Peyer's patch (tissue), 4 donors: ENCODE measurements around the gene UBE2L5.

Experiments used
- CTCF ChIP-seq, 6 experiments: fragments of 450-650 bp in 4 of 6; fragments of 200-600 bp in 2 of 6; sonication (generic) in 1 of 6; IDR thresholded peaks; one replicate each; pipeline ENCODE4 v1.5.1; 2017 to 2019; ENCODE audit warnings: antibody characterized with exemption in 6 of 6, mild to moderate bottlenecking in 3 of 6, moderate library complexity in 1 of 6
- POLR2A ChIP-seq, 2 donors: fragments of 450-650 bp; IDR thresholded peaks; one replicate each; pipeline ENCODE4 v1.5.1; 2017; ENCODE audit warnings: antibody characterized with exemption in 2 of 2, mild to moderate bottlenecking in 2 of 2, moderate library complexity in 2 of 2

- TF ChIP-seq CTCF (IDR thresholded peaks at IDR 0.05): no peak
- TF ChIP-seq POLR2A (IDR thresholded peaks at IDR 0.05): no peak
Measured at GRCh38 chr13:30456290-30456689, 34.0 kb downstream of the UBE2L5 start.
